NOMO-1 (cell line): Measurements from ENCODE around the gene EIF4H.
A peak's percentile ranks its signal among the peaks of the same experiment; 100 is the strongest.
"Not testable (repeated sequence)": the region's sequence is repeated elsewhere in the genome, so short reads cannot be mapped to it uniquely, and the experiment has no call there.

Experiments used
- DNase-seq, 2 experiments: peaks; one replicate each; lab custom pipeline; 2025; ENCODE audit not compliant: unreplicated experiment in 2 of 2; lab: John Stamatoyannopoulos, UW

Gene EIF4H

DNA sequence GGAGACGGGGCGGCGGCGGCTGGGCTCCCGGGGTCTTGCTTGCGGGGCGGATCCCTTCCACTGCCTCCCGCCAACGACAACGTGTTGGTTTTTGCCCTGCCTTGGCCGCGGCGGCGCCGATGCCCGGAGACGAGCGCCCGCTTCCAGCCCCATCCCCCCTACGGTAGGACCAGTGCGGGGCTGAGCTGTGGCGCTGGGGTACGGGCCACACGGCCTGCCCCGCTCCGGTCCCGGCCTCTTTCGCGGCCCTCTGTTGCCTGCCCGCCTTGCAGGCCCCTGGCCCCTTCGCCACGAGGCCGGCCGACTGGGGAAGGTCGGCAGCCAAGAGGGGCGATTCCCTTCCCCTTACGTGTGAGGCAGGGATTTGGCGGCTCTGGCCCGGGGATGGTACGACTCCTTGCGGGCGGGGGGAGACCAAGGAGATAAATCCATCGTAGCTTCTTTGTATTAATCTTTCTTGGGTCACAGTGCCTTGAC is 488 bp downstream of the EIF4H start:
- peak; percentile 70 to 71 for DNase-seq

DNA sequence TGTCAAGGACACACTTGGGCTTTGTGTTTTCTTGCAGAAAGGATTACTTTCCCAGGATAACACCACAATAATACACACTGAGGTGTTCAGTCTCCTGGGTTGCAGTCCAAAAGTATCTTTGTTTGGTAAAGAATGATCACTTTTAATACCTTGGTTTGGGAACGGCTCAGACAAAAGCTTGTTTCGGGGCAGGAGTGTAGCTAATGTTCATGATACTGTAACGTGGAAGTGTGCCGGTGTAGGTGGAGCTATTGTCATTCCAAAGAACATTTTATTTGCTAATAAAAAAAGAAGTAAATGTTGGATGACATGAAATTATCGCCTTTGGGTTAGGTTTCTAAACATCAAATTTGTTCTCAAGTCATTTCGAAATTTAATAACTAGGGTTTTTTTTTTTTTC is 1.2 kb downstream of the EIF4H start:
- DNase-seq: peak; percentile 30 to 66

DNA sequence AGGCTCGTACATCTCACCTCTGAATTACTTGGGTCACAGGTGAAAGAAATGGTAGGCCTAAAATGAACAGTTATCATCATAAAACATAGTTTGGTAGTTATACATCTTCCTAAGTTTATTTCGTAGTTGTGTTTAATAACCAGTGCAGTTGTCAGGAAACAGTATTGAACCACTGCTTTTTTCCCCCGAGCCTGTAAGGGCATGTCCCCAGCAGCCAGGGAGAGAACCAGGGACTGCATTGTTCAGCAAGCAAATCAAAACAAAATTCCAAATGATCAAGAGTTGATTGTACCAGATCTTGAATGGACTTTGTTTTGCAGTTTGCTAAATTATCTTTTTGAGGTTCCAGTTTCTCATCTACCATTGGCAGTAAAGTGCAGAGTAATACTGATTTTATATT is 2.4 kb downstream of the EIF4H start:
- DNase-seq: no peak

DNA sequence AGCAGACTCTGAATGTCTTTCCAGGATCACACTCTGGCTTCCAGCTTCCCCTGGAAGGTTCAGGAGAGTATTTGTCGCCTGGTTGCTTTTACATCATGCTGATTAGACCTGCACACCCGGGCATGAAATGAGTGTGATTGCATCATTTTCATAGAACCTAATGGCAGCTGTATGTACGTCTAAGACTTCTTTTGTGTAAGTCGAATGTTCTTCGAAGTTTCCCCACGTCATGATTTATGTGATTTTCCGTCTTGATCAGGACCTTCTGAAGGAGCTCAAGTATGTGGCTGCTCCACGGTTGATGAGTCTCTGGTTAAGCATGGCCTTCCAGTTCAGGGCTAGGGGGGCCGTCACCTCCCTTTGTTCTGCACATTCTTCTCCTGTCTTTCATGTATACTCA is 4.5 kb downstream of the EIF4H start:
- no peak for DNase-seq

DNA sequence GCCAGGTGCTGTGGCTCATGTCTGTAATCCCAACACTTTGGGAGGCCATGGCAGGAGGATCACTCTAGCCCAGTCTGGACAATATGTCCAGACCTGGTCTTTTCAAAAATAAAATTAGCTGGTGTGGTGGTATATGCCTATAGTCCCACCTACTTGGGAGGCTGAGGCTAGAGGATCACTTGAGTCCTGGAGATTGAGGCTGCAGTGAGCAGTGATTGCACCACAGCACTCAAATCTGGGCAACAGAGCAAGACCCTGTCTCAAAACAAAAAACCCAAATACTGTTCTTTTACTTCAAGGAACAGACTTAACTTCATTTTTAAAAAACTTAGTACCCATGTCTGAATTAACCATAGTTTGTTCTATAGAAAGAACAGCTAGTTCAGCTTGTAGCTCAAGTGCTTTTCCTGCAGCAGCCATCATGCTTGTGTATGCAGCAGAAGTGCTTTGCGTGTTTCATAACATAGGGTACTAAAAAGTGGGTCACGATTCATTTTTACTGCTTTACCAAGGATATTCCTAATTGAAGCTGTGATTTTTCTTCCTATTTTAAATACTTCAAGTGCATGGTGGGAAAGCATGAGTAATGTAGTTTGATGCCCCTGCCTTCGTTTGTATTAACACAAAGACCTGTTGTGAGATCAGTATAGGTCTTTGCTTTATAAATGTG is 5.9 kb downstream of the EIF4H start:
- DNase-seq: no peak

DNA sequence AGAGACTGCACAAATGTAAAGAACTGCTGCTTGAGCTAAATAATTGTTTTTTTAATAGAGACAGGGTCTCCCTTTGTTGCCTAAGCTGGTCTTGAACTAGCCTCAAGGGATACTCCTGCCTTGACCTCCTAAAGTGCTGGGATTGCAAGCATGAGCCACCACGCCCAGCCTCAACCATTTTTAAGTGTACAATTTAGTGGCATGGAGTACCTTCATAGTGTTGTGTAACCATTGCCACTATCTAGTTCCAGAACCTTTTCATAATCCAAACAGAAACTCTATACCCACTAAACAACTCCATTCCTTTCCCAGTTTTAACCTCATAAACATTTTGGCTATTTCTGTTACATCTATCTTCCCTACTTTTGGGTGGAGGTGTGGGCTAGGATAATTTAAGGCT is 6.7 kb downstream of the EIF4H start:
- DNase-seq: no peak

DNA sequence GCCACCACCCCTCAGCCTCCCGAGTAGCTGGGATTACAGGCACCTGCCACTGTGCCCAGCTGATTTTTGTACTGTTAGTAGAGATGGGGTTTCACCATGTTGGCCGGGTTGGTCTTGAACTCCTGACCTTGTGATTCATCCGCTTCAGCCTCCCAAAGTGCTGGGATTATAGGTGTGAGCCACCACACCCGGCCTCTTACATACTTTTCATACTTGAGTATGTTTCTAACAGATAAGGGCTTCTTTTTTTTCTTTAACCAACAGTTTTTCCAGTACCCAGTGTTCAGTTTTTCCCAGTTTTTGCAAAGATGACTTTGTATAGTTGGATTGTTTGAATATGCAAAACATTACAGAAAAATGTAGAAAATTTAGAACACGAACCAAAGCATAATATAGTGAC is 7.7 kb downstream of the EIF4H start:
- no peak for DNase-seq

DNA sequence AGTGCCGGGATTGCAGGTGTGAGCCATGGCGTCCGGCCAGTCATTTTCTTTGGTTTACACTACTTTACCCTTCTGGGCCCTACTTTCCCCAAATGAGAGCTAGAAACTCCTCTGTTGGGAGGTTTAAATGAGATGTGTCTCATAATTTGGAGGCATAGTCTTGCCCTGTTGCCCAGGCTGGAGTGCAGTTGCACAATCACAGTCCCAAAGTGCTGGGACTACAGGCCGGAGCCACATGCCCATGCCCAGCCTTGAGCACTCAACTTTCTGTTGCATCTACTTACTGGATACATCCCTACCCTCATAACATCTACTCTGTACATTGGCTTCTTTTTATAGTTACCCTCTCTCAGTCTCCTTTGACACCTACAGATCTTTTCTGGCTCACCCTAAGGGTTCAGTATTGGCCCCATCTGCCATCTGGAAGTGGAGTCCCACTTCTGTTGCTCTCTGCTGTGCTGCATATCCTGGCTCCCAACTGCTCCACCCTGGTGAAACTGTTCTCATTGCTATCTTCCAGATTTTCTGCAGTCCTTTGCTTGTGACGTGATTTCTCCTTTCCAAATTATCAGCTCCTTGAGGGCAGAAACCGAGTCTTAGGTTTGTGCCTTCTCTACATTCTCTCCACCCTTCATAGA is 8.4 kb downstream of the EIF4H start:
- no peak for DNase-seq

DNA sequence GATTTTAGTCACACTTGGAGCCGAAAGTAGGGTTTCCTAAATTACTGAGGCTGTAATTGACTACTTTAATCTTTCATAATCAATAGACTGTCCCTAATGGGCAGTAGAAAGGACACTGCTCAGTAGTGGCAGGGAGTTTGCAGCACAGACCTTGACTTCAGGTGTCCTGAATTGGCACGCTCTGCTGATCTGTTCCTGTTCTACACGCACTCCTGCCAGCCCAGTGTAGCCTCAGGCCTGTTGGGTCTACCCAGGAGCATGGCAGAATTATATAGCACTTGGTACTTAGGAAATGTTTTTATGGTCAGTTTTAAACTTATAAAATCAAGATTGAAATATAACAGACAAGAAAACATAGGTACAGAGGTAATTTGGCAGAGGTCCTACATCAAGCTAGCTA is 9.0 kb downstream of the EIF4H start:
- no peak for DNase-seq

DNA sequence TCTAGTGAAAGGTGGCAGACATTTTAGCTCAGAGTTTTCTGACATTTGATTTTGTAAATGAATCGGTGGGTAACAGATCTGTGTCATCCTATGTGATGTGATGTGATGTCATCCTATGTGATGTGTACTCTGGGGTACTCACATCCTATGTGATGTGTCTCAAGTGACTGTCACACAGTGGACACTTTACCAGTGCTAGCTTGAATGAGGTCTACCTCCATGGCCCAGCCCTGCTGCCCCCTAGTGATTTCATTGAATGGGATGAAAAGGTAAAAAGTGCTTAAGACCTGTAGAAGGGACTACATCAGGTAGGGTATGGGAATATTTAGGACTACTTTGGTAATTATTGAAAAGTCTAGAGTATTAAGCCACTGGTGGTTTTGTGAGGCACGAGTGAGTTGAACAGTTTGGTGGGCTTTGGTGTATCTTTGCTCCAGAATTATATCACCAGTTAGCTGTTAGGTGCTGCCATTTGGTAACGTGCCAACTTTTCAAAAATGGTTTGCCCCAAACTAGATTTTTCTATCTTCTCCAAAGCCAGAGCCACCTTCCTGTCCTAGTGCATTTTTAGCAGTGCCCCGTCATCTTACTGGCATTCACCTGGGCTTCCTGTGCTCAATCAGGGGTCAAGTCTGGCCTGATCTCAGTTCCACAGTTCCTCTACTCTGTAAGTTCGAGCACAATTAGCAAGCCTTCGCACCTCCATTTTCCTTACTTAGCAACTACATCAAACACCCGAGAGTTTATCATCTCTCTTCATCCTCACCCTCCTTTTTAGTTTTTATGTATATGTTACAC is 9.7 kb downstream of the EIF4H start:
- DNase-seq: no peak

DNA sequence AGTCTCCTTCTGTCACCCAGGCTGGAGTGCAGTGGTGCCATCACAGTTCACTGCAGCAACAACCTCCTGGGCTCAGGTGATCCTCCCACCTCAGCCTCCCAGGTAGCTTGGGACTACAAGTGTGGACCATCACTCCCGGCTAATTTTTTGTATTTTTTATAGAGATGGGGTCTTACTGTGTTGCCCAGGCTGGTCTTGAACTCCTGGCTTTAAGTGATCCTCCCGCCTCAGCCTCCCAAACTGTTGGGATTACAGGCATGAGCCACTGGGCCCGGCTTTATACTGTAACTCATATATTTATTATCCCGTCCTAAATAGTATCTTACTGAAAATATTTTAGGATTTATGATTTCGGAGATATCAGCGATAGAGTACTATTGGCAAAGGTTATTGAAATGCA is 10.9 kb downstream of the EIF4H start:
- DNase-seq: no peak

DNA sequence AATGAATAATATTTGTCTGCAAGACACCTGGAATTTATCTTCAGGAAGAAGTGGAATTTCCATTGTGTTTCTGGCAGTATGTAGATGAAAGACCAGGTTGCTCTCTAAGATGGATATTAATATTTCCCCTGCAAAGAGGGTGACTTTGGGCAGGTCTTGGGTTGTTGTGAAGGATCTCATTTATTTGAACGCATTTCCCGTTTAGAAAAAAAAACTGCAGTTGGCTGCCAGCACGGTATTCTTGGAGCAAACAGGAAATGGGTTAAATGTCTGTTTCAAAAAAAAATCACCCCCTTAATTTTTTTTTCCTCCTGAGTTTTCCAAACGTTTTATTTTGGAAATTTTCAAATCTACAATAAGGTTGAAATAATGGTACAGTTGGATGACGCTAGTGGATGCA is 11.5 kb downstream of the EIF4H start:
- no peak for DNase-seq

DNA sequence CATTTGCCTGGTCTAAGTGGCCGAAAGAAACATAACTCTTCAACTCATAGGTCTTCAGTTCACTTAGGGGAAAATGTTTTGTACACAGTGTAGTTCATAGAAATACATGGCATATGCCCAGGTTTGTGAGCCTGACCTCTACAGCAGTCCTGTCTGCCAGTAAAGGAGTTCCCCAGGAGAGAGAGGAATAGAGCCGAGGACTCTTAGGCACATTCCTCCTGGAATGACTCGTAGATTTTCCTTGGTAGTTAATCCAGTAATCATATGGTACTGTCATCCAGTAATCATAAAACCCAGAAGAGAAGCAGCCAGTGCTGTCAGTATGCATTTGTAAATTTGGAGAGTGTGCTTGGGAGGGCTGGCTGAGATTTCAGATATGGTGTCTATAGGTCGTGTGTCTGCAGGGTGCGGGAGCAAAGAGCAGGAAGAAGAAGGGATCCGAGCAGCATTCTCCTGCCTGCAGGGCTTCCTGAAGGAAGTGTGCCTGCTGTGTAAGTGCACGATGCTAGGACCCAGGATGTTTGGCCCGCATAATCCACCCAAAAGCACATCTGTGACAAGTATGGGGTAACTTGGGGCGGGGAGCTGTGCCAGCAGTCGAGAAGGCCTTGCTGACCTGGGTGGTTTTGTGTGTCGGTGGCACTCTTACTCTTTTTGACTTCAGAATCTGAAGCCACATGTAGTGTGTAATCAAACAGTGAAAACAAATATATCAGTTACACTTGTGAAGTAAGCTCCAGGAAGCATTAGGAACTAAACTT is 13.9 kb downstream of the EIF4H start:
- no peak for DNase-seq

DNA sequence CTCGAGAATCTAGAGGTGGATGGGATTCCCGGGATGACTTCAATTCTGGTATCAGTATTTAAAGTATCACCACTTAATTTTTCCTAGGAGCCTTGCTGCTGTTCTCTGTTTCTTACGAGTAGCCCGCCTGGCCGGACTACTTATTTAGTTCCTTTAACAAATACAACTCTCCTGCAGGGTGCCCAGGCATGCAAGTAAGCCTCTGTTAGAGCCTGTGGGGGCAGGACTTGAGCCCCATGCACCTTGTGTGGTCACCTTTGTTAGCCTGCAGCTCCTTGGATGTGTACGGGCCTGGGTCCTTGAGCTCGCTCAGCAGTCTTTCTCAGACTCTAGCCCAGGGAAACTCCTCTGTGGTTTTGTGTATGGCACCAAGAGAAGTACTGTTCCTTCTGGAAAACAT is 16.1 kb downstream of the EIF4H start:
- DNase-seq: no peak

DNA sequence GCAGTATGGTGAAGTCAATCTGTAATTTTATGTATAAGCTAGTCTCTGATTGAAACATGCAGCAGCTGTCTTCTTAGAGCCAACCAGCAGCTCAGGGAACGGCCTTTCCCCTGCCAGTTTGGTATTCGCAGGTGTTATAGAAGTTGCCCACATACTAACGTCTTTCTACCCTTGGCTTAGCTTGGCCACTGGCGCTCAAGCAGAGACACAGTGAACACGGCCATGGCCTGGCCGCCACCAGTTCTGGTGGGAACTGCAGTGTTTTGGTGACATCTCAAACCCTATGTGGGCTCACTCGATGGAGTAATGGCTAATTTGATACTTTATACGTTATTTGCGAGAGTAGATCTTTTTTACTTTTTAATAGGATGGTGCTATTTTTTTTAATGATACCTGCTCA is 17.1 kb downstream of the EIF4H start:
- DNase-seq: no peak

DNA sequence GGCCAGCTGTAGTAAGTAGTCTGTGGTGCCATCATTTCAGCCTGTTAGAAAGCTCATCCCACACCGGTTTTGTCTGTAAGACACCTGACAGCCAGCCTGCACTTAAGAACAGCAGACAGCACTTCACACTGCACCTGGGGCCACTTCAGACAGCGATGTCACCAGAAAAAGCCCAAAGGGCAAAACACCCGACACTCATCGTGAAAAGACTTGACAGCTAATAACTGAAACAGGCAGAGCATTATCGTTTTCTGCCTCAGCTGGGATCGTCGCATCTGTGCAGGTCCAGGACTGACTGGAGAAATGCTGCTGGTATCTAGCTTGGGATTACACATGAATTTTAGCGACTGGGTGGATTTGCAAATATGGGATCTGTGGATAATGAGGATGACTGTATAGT is 18.9 kb downstream of the EIF4H start:
- no peak for DNase-seq

DNA sequence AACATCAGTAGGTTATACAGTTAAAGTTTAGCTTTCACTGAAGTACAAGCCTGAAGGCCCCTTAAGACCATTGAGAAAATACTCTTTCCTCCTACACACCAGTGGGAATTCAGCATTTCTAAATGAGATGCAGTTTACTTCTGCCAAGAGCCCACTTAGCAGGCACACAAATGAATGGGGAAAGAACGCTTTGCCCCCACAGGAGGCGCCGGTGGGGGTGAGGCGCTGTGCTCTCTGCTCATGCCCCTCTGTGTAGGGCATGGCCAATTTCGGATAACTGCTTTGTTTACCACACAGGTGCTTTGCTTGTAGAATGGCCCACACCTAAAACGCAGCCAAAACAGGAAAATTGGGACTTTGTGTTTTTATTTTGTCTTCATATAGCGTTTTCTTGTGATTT is 19.8 kb downstream of the EIF4H start:
- no peak for DNase-seq

DNA sequence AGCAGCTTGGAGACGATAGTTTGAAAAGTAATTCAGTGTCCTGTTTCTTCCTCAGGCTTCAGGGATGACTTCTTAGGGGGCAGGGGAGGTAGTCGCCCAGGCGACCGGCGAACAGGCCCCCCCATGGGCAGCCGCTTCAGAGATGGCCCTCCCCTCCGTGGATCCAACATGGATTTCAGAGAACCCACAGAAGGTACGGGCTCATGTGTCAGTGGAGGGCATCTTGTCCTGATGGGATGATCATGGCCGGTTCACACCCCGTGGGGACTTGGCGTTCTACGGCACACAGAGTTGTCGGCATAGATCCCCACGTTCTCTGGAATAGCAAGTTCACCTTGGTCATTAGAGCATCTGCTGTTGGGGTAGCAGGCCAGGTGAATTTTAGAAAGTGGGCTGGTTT is 20.5 kb downstream of the EIF4H start:
- no peak for DNase-seq

DNA sequence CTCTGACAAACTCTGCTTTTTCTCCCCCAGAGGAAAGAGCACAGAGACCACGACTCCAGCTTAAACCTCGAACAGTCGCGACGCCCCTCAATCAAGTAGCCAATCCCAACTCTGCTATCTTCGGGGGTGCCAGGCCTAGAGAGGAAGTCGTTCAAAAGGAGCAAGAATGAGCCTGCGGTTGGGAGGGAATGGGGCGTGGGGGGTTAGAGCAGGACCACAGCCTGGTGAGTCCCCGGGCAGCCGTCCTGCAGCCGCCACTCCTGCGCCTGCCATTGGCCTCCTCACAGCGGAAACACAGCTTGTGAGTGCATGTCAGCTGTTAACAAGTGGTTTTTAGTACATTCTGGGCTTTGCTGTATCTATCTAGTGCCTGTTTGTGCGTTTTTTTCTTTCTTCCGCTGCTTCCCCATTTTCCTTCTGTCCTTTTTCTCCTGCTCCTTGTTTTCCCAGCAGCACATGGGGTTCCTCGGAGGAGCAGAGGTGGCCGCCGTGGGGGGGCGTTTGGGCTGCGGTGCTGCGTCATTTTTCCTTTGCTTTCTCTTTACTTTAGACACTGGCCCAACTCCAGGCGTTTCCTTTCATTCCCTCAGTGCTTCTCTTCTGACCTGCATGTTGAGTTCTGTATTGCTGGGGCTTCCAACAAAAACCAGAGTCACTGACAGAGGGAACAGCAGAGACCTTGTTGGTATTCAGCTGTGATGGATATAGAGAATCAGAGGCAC is 21.1 kb downstream of the EIF4H start:
- not testable (repeated sequence) for DNase-seq

DNA sequence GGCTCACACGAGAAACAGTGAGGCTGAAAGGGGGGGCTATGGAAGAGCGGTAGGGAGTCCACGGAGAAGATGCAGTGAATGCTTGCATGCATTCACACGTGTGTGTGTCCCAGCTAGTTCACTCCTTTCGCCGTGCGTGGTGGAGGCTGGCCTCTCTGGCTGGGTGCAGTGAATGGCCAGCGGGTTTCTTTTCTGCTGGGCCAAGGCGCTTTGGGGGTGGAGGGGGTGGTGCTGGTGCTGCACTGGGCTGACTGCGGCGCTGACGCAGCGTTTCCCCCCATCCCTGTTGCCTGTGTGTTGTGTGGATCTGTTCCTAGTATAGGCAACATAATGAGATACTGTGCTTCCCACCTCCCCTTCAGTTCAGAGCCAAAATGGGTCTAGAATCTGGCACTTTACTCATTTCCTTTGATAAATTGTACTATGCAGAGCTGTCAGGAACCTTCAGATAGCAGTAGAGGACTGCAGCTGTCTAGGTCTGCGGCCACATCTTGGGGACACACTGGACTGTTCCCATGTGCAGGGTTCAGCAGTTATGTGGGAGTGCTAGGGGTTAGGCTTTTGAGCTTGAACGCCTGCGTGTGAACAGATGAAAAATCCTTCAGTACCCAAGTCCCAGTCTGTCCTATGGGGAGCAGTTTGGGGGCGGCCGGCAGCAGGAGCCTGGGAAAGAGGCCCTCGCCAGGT is 22.0 kb downstream of the EIF4H start:
- not testable (repeated sequence) for DNase-seq
